Cardiac muscle cell (in vitro differentiated cells and primary cell): ENCODE data around the gene EPS8L3. TPM values are rescaled to one million over a fixed set of nuclear protein-coding genes. Genes with fewer than 3 reads are reported as not detected.

Experiments used
- DNase-seq, 2 donors: peaks; one replicate each; pipeline versions ENCODE4 v3.0.0 to v3.0.0-alpha.2; 2010 to 2017; ENCODE audit warnings: low read depth in 1 of 2, low spot score in 1 of 2
- H3K27ac ChIP-seq: fragments of 200-600 bp; sonication (generic); 2 replicates; pipeline ENCODE4 v1.5.1; 2016
- H3K27me3 ChIP-seq: fragments of 200-600 bp; sonication (generic); 2 replicates; pipeline ENCODE4 v1.6.0; 2016; ENCODE audit warnings: control low read depth
- H3K36me3 ChIP-seq: fragments of 200-600 bp; sonication (generic); 2 replicates; pipeline ENCODE4 v1.5.1; 2016; ENCODE audit warnings: control low read depth
- H3K4me1 ChIP-seq: fragments of 200-600 bp; sonication (generic); 2 replicates; pipeline ENCODE4 v1.8.1; 2017; ENCODE audit warnings: low read depth, mild to moderate bottlenecking, mixed run types
- H3K4me3 ChIP-seq: fragments of 200-600 bp; sonication (generic); 2 replicates; pipeline ENCODE4 v1.5.1; 2016; ENCODE audit warnings: mild to moderate bottlenecking
- H3K9me3 ChIP-seq: fragments of 200-600 bp; sonication (generic); 2 replicates; pipeline ENCODE4 v1.5.1; 2017; ENCODE audit warnings: low read depth, mild to moderate bottlenecking, control low read depth
- polyA plus RNA-seq: library from polyadenylated mRNA; unstranded; fragments of >200 nt; fragmentation: Nextera tagmentation; extraction: Ambion mirVana; gene quantifications from 2 replicates; pipeline ENCODE4 v1.2.1, GENCODE V29; 2016
- total RNA-seq: library from RNA; depleted of rRNA; stranded (reverse); fragments of >200 nt; gene quantifications from 2 replicates; pipeline ENCODE4 v1.2.3, GENCODE V29; 2016
- TF ChIP-seq, protein P1 (sequence below): IDR thresholded peaks from 2 replicates; pipeline ENCODE4 v1.5.1; 2012; ENCODE audit warnings: low read depth, mild to moderate bottlenecking, low read length

The EPS8L3 gene
- total and polyA plus RNA-seq, 2 experiments from 2014 or later, result 0.28 TPM; not detected in 1

GRCh38 chr1:109726728-109727373 lies 36.9 kb downstream of the EPS8L3 start:
- TF ChIP-seq, protein P1, sequence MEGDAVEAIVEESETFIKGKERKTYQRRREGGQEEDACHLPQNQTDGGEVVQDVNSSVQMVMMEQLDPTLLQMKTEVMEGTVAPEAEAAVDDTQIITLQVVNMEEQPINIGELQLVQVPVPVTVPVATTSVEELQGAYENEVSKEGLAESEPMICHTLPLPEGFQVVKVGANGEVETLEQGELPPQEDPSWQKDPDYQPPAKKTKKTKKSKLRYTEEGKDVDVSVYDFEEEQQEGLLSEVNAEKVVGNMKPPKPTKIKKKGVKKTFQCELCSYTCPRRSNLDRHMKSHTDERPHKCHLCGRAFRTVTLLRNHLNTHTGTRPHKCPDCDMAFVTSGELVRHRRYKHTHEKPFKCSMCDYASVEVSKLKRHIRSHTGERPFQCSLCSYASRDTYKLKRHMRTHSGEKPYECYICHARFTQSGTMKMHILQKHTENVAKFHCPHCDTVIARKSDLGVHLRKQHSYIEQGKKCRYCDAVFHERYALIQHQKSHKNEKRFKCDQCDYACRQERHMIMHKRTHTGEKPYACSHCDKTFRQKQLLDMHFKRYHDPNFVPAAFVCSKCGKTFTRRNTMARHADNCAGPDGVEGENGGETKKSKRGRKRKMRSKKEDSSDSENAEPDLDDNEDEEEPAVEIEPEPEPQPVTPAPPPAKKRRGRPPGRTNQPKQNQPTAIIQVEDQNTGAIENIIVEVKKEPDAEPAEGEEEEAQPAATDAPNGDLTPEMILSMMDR, result no peak
- Histone ChIP-seq H3K4me3 (no peak overlapping the region), H3K36me3 (no peaks in the 10 kb centered on the region), H3K9me3 (no peaks in the 10 kb centered on the region), H3K27ac (no peak overlapping the region), H3K4me1 (no peaks in the 10 kb centered on the region), H3K27me3 (no peaks in the 10 kb centered on the region)
- DNase-seq, result no peak

GRCh38 chr1:109726007-109726406 lies 37.7 kb downstream of the EPS8L3 start:
- Histone ChIP-seq H3K27ac (no peak overlapping the region), H3K36me3 (no peaks in the 10 kb centered on the region), H3K4me1 (no peaks in the 10 kb centered on the region), H3K9me3 (no peaks in the 10 kb centered on the region), H3K27me3 (no peaks in the 10 kb centered on the region), H3K4me3 (no peak overlapping the region)
- no peak for DNase-seq
- TF ChIP-seq, protein P1, result no peak

DNA sequence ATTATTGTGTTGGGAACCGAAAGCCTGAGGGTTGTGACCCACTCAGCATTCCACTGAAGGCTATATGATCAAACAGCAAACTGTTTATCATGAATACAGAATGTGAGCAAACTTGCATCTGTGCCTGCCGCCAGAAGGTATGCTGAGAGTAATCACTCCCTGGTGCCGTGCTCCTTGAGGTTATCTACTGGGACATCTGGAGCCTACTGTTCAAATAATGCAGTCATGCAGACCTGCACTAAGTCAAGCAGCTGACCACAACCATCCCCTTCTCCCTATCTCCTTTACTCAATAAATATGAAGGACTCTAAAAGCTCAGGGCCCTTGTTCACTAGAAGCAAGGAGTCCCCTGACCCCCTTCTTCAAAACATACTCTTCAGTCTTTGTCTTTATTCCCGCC lies 38.2 kb downstream of the EPS8L3 start:
- H3K9me3 ChIP-seq, result no peaks in the 10 kb centered on the region
- TF ChIP-seq, protein P1, result no peak
- no peak for DNase-seq
- no peak overlapping the region for H3K4me3 ChIP-seq
- H3K4me1 ChIP-seq, result no peaks in the 10 kb centered on the region
- no peaks in the 10 kb centered on the region for H3K27me3 ChIP-seq
- no peak overlapping the region for H3K27ac ChIP-seq
- no peaks in the 10 kb centered on the region for H3K36me3 ChIP-seq

DNA sequence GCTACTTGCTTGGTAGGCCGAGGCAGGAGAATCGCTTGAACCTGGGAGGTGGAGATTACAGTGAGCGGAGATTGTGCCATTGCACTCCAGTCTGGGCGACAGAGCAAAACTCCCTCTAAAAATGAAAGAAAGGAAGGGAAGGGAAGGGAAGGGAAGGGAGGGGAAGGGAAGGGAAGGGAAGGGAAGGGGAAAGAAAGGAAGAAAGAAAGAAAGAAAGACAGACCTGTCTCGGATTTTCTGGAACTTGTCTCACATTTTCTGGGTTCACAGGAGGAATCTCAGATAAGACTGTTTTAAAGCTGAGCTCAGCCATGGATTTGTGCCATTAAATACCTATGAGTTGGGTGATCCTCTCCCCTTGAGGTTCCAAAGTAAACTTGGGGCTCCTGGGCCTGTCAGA lies 38.8 kb downstream of the EPS8L3 start:
- no peak overlapping the region for H3K27ac ChIP-seq
- H3K4me1 ChIP-seq, result no peaks in the 10 kb centered on the region
- H3K4me3 ChIP-seq, result no peak overlapping the region
- no peaks in the 10 kb centered on the region for H3K36me3 ChIP-seq
- TF ChIP-seq, protein P1, result no peak
- H3K9me3 ChIP-seq, result no peaks in the 10 kb centered on the region
- no peak for DNase-seq
- H3K27me3 ChIP-seq, result no peaks in the 10 kb centered on the region

DNA sequence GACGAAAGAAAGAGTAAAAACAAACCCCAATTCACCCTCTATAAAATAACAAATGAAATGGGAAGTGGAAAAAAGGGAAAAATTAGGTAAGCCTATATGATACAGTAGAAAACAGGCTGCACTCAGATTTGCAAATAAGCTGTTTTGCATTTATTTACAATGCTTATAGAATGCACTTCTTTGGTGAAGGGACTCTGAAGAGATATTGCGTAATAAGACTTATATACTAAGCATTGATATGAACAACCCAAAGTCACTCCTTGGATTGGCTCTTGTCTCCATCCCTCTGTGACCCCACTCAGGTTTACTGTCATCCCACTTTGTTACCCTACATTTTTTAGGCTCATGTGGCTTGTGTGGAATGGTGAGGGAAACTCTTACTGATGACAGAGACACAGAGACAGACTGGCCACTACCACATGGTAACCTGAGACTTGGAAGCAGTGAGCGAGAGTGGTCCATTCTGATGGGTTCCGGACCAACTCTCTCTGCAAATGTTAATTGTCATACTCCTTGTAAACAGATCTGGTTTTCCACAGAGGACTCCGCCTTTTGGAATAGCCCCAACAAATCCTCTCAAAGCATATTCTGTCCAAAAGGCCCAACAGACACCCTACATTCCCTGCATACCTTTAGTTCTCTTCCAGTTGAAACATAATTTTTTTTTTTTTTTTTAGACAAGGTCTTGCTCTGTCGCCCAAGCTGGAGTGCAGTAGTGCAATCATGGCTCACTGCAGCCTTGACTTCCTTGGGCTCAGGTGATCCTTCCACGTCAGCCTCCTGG lies 40.6 kb downstream of the EPS8L3 start:
- Histone ChIP-seq H3K4me1 (no peaks in the 10 kb centered on the region), H3K27ac (no peak overlapping the region), H3K4me3 (no peak overlapping the region), H3K9me3 (no peaks in the 10 kb centered on the region), H3K27me3 (no peaks in the 10 kb centered on the region), H3K36me3 (no peaks in the 10 kb centered on the region)
- TF ChIP-seq, protein P1, result no peak
- peak in 1 of 2 donors; percentile 31 for DNase-seq
